ENCODE data around the gene TP53AIP1.

TP53AIP1 gene

GRCh38 chr11:128941573-128942271, 949 bp downstream of the TP53AIP1 start:
- DNase-seq = no peak

- DNase-seq = peak in 1 of 2 experiments; percentile 17
Observed at GRCh38 chr11:128941110-128941509, 1.6 kb downstream of the TP53AIP1 start.

GRCh38 chr11:128940603-128941002, 2.1 kb downstream of the TP53AIP1 start:
- DNase-seq = no peak

- DNase-seq = no peak
Observed at GRCh38 chr11:128940156-128940555, 2.5 kb downstream of the TP53AIP1 start.

- DNase-seq = no peak
Observed at GRCh38 chr11:128939591-128939990, 3.1 kb downstream of the TP53AIP1 start.

- no peak for DNase-seq
Observed at GRCh38 chr11:128938156-128938885, 4.3 kb downstream of the TP53AIP1 start.

- DNase-seq = no peak
Observed at GRCh38 chr11:128937480-128937879, 5.2 kb downstream of the TP53AIP1 start.

GRCh38 chr11:128936606-128937251, 5.9 kb downstream of the TP53AIP1 start:
- no peak for DNase-seq

GRCh38 chr11:128934926-128935325, 7.7 kb downstream of the TP53AIP1 start:
- DNase-seq = no peak

GRCh38 chr11:128934351-128934750, 8.3 kb downstream of the TP53AIP1 start:
- DNase-seq = no peak

- DNase-seq = no peak
Observed at GRCh38 chr11:128933481-128934178, 9.0 kb downstream of the TP53AIP1 start.

- no peak for DNase-seq
Observed at GRCh38 chr11:128931668-128932067, 11.0 kb downstream of the TP53AIP1 start.

GRCh38 chr11:128931066-128931465, 11.6 kb downstream of the TP53AIP1 start:
- DNase-seq = no peak

- DNase-seq = no peak
Observed at GRCh38 chr11:128929991-128930390, 12.7 kb downstream of the TP53AIP1 start.

GRCh38 chr11:128929468-128929867, 13.2 kb downstream of the TP53AIP1 start:
- DNase-seq = no peak

GRCh38 chr11:128928400-128928799, 14.3 kb downstream of the TP53AIP1 start:
- DNase-seq = no peak

- DNase-seq = no peak
Observed at GRCh38 chr11:128927683-128928336, 14.9 kb downstream of the TP53AIP1 start.

GRCh38 chr11:128927108-128927461, 15.6 kb downstream of the TP53AIP1 start:
- no peak for DNase-seq

GRCh38 chr11:128926437-128927107, 16.1 kb downstream of the TP53AIP1 start:
- peak in 1 of 2 experiments; percentile 61 for DNase-seq

GRCh38 chr11:128926000-128926399, 16.7 kb downstream of the TP53AIP1 start:
- no peak for DNase-seq

- no peak for DNase-seq
Observed at GRCh38 chr11:128925250-128925600, 17.4 kb downstream of the TP53AIP1 start.

- no peak for DNase-seq
Observed at GRCh38 chr11:128924510-128925249, 18.0 kb downstream of the TP53AIP1 start.

Data from NCI-H2081 (cell line).